NCI-H146 treated with DMSO at 0.1 percent for 48 hours (cell line): ENCODE data around the gene SNAPC4.
"Not testable (repeated sequence)": the region's sequence is repeated elsewhere in the genome, so short reads cannot be mapped to it uniquely, and the experiment has no call there.

Source experiments
- DNase-seq: peaks from one replicate; lab custom pipeline; 2025; ENCODE audit not compliant: unreplicated experiment; lab: John Stamatoyannopoulos, UW

The SNAPC4 gene

GRCh38 chr9:136410500-136411287 lies 10.7 kb upstream of the SNAPC4 start, which contains the start of the genes ENTR1 and PMPCA:
Gene ENTR1, minus strand, starts transcription at chr9:136410614. Its CDS starts 217 bp downstream, at chr9:136410397.
Gene PMPCA, plus strand, starts transcription at chr9:136410658. Its CDS starts 11 bp downstream, at chr9:136410669.
- peak; percentile 30 for DNase-seq

GRCh38 chr9:136409557-136410455 lies 9.8 kb upstream of the SNAPC4 start:
- DNase-seq = no peak

DNA sequence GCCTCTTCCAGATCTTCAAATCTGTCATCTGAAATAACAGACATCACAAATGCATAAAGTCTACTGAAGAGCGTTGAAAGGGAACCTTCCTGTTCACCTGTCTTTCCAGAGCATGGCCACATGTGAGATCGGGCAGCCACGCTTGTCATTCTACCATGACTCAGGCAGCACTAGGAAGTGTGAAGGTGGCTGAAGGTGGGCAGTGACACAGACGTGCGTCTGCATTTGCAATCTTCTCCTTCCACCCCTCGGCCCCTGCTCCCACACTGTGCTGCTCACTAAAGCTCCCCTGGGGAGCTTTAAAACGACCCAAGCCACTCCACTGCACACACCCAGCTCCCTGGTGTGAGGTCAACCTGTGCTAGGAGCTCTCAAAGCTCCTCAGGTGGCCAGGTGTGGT lies 7.9 kb upstream of the SNAPC4 start:
- DNase-seq = no peak

GRCh38 chr9:136407061-136407460 lies 7.1 kb upstream of the SNAPC4 start:
- not testable (repeated sequence) for DNase-seq

GRCh38 chr9:136405904-136406303 lies 5.9 kb upstream of the SNAPC4 start:
- DNase-seq = not testable (repeated sequence)

DNA sequence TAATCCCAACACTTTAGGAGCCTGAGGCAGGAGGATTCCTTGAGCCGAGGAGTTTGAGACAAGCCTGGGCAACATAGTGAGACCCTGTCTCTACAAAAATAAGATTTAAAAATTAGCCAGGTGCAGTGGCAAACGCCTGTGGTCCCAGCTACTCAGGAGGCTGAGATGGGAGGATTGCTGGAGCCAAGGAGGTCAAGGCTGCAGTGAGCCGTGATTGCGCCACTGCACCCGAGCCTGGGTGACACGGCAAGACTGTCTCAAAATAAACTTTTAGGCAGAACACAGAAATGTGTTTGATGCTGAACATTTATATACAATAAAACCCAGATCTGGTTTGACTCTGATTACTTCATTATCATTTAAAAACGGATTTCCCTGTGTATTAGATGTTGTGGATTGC lies 5.5 kb upstream of the SNAPC4 start:
- no peak for DNase-seq

DNA sequence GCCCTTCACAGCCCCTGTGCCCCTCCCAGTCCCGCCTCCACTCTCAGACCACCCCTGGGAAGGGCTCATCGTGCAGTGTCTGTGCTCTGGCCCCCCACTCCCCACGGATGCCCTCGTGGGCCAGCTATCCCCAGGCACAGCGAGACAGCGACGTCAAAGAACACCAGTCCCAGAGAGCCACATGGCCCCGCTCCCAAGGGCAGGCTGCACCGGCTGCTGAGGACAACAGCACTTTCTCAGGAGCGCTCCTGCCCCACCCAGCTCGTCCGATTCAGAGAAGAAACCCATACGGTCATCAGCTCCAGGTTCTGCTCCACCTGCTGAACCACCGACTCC lies 4.8 kb upstream of the SNAPC4 start:
- DNase-seq = no peak

- DNase-seq = no peak
Observed at GRCh38 chr9:136403915-136404800, 4.2 kb upstream of the SNAPC4 start.

DNA sequence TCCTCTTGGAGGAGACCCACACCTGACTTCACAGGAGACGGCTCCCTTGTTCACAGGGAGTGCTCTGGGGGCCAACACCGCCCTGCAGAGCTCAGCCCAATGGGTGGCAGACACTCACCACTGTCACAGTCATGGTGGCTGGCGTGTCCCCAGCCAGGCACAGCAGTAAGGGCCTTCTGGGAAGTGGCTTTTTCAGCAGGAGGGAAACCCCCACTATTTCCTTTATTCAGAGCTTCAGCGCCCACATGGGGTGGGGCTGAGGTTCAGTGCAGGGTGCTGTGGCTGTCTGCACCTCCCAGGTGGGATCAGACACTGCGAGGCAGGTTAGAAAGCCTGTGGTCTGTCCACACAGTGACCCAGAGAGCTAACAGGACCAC lies 3.6 kb upstream of the SNAPC4 start:
- DNase-seq = no peak

DNA sequence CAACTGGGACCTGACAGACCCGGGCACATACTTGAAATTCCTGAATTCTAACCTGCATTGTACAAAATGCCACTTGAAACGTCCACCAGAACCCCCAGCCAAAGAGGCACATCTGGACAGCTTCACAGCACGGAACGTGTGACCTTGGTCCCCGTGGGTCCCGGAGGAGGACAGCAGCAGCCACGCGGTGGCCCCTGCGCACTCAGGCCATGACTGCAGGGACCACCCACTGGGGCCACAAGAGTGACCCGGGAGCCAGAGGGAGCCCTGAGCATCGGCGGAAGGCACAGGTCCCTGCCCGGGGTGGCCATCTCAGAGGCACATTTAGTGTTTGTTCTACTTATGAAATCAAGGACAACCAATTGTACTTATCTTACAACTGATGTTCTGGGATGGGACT lies 2.1 kb upstream of the SNAPC4 start:
- no peak for DNase-seq

DNA sequence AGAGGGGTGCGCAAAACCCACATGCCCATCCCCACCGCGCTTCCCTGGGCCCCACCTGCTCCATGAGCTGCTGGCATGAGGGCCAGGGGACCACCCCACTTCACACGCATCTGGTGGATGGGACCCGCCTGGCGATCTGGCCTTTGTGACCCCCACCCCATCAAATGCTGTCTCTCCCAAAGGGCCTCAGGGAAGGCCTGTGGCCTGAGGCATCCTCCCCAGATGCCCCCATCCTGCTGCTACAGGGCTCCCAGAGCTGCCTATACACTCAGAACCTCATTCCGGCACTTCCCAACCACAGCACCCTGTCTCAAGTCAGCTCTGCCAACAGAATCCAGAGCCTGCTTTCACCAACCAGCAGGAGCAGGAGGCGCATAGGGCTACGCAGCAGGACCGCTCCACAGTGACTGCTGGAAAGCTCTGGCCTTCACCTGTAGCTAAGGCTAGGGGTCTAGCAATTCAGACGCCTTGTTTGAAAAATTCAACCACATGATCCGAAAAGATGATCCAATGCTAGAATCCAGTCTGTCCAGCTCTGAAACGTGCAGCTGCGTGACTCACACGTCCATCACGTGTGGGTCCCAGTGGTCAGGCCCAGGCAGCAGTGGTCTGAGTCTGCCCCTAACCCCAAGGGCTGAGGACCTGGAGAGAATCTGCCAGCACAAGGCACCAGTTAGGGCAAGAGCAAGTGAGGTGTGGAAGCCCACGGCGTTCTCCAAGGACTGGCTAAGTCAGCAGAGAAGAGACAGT lies 1.4 kb upstream of the SNAPC4 start:
- DNase-seq = no peak

GRCh38 chr9:136399176-136400037 lies 563 bp downstream of the SNAPC4 start:
- no peak for DNase-seq

DNA sequence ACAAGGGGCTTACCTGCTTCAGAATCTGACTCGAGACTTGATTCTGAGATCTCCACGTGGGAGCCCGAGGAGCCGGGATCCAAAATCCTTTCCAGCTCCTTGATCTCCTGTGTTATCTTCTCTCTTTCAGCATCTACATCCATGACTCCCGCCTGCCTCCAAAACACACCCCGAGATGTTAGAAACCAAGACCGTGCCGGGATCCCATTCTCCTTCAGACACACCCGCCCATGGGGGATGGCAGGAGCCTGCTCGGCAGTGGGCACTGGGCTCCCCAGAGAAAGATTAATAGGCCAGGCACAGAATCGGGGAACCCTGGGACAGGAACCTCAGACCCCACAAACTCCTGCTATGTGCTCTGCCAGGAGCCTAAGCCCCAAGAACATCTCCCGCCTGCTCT lies 1.7 kb downstream of the SNAPC4 start:
- no peak for DNase-seq

DNA sequence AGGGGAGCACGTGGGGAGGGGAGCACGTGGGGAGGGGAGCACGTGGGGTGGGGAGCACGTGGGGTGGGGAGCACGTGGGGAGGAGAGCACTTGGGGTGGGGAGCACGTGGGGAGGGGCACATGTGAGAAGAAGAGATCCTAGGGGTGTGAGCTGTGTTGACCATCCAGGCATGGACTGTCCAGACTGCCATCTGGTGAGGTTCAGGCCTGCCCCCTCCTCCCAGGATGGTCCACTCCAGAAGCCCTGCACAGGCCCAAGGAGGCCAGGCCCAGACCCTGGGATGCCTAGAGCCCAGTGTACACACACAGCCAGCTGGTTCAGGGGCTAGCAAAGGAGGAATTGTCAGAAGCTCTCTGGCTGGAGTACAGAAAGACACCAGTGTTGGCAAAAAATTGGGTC lies 2.3 kb downstream of the SNAPC4 start:
- no peak for DNase-seq

DNA sequence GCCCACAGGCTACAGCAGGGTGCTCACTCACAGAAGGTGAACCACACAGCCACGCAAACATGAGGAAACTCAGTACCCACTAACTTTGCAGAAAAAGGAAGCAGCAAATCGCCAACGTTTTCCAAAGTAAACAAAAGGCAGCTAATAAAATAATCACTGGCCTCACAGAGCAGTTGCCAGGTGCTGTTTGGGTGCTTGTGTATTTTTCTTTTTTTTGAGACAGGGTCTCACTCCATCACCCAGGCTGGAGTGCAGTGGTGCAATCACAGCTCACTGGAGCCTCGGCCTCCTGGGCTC lies 3.8 kb downstream of the SNAPC4 start:
- no peak for DNase-seq

DNA sequence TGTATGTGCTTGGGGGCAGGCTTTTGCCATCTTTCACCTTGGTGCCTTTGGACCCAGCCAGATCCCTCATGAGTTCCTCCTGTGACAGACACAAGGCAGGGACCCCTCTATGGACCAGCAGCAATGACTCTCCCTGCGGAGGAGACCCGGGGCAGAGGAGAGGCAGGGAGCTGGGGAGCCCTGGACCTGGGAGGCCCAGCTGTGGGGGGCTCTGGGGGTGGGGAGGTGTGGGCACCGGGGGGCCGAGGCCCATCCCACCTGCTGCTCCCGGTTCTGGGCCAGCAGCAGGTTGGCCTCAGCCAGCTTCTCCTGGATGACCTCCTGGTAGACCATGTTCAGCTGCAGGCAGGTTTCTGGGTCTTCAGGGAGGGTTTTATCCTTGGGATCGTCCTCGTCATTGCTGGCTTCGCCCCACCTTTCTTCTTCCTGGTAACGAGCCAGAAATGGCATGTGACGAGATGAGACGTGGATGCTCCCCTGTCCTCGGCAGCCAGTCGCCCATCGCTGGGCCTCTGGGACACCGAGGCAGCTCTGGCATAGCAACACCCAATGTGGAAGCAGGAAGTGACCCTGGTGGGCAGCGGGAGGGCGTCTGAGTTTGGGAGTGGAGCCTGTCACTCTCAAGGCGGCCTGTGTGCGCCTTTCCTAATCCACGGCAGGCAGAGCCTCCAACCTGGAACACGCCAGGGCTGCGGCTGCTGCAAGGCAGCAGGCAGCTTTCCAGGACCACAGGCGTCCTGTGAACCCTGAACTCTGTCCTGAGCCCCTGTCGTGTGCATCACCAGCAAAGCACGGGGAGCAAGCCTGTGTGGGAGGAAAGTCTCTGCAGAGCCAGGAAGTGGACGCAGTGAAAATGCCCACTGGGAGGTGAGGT lies 4.4 kb downstream of the SNAPC4 start:
- DNase-seq = no peak

GRCh38 chr9:136395020-136395340 lies 5.0 kb downstream of the SNAPC4 start:
- DNase-seq = no peak

DNA sequence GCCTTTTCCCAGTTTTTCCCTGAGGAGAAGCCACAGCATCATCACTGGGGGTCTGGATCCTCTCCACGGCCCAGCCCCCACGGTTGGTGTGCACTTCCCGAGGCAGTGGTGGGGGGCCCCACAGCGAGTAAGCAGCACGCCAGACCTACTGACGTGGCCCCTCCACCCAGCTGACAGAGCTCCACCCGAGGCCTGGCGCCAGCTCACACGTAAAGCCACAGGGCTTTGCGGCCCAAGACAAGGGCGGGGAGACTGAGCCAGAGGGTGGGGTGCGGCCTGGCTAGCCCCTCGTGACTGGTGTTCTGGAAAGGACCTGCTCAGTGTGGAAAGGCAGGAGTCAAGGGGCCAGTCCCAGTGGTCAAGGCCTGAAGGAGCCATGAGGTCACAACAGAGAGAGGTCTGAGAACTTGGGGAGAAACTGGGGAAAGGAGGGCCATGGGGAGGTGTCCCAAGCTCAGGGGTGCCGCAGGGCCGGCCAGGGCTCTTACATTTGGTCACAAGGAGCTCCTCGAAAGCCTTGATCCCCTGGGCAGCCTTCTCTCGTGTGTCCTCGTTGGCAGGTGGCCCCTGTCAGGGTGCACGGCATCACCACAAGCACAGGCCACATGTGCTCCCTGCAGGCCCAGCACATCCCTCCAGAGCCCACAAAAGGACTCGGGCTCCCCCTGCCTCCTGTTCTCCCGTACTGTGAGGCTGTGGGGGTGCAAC lies 5.5 kb downstream of the SNAPC4 start:
- no peak for DNase-seq
